NCI-H2029 (cell line): ENCODE data around the gene HHAT.

Experiments used
- DNase-seq: peaks from one replicate; lab custom pipeline; 2025; lab: John Stamatoyannopoulos, UW

HHAT gene

DNA sequence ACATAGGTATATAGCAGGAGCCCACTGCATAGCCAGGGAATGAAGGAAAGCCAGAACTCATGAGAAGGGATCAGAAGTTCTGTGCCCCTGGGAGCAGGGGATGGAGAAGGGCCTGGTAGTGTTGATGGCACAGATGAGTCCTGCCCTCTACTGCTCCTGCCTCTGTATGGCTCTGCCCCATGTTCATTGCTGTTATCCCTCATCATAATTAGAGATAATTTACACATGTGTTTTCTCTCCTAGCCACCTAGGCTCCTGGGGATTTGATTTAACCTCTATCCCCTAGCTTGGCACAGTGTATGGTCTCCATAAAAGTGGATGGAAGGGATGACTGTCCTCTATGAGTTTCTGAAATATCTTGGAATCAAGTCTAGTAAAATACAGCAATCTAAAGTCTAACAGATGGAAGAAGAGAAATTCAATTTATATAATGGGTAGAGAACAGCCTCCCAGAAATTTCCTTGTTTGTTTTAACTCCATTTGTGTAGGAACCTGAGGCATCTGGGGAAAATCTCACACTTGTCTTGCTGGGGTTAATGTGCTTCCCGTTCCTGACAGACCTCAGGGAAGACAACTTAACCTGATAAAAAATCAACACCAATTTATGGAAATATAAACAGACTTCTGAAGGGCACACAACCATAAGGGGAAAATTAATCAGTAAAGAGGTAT lies 393.8 kb downstream of the HHAT start:
- no peak for DNase-seq

DNA sequence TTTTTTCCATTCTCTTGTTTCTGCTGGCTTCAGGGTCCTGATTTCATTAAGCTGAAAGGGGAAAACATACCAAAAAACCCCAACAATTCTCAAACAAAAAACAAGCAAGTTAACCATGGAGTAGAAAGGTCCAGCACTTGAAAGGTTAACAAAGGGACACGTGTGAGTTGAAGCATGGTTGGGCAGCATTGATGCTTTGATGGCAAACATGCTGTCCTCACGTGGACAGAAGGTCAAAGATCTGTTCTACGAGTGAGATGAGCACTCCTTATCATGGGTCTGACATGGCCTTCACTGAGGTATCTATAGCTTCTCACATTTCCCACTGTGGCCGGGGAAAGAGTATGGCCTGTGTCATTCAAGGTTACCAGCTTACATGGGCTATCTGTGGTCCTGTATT lies 394.9 kb downstream of the HHAT start:
- no peak for DNase-seq

DNA sequence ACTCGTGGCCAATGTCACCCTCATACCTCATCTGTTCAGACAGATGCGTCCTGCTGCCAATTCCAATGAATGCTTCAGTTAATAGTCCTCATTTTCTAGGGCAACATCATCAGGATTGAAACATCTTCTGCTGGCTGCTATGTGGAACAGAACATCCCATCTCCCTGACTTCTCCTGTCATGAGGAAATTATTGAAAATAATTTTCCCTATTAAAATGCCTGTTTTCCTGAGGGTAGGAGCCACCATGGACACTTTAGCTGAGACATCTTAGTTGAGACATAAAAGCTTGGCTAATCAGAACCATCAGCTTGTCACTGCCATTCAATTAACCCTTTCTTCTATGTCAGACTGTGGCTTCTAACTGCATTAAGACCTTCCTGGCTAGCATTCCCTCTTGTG lies 396.1 kb downstream of the HHAT start:
- DNase-seq = no peak
